C1 segment of cervical spinal cord (tissue), 14 donors: ENCODE results near the gene CCM2L.

Source experiments
- DNase-seq, 14 donors: peaks; one replicate each; lab custom pipeline; 2025; lab: John Stamatoyannopoulos, UW

Gene CCM2L

DNA sequence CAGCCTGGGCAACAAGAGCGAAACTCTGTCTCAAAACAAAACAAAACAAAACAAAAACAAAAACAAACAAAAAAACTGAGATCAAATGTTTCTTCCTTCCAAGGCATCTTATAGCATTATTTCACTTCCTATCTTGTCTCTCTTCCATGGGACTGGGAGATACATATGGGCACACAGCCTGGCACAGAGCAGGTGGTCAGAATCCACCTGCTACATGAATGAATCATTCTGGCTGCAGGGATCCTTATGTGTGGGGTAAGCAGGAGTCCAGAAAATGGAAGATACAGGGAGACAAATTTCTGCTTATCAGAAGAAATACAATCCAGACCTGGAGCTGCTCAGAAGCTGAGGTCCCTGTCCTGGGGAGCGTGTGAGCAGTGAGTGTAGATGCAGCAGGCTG, 18.2 kb upstream of the CCM2L start:
- DNase-seq, result peak in 1 of 14 donors; percentile 86

DNA sequence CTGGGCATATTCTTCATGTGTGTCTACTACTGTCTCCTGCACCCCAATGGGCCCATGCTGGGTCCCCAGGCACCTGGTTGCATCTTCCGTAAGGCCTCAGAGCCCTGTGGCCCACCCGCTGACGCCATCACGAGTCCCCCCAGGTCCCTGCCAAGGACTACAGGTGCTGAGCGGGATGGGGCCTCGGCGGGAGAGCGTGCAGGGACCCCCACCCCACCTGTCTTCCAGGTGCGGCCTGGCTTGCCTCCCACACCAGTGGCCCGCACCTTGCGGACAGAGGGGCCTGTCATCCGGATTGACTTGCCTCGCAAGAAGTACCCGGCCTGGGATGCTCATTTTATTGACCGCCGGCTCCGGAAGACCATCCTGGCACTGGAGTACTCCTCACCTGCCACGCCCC, 13.2 kb upstream of the CCM2L start:
- no peak for DNase-seq

DNA sequence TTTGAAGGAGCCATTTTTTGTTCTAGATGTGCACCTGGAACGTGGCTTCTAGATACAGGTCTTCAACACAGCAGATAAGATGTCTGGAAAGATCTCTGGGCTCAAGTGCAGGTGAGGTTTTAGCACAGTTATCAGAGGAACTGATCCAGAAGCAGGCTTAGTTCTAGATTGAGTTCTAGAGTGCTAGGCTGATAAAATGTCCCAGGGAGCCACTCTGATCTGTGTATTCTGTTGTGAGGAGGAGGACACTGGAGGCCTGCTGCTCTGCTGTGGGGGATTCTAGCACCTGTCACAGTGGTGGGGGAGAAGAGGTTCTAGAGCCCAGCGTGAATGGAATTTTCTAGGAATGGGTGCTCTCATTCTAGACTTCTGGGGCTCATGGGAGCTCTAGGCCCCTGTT, 12.0 kb upstream of the CCM2L start:
- no peak for DNase-seq

DNA sequence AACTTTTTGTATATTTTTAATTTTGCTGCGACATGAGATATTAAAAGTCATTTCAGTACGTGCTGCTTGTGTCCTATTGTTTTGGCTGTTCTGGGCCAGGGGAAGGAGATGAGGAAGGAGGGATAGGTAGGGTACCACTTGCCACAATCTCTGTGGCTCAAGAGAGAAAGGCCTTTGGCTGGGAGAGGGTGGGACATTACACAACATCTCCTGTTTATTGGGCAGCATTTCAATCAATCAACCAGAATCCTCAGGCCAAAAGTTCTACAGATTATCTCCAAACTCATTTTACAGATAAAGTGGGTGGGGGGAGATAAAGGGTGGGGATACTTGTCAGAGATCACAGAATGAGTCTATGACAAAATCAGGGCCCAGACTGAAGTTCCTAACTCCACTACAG, 6.9 kb upstream of the CCM2L start:
- no peak for DNase-seq

DNA sequence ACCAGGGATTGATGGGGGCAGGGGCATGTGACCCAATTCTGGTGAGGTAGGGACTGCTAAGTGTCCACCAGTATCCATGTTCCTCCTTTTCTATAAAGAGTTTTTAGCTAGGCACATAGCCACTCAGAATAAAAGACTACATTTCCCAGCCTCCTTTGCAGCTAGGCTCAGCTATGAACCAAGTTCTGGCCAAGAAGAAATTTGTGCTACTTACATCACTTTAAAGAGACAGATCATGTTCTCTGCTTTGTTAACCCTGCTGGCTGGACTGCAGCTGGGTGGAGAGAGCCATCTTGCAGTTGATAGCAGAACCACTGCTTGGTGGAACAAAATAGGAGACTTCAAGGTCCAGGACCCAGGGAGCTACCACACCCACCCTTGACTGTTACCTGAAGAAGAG, 5.3 kb upstream of the CCM2L start:
- DNase-seq, result no peak

DNA sequence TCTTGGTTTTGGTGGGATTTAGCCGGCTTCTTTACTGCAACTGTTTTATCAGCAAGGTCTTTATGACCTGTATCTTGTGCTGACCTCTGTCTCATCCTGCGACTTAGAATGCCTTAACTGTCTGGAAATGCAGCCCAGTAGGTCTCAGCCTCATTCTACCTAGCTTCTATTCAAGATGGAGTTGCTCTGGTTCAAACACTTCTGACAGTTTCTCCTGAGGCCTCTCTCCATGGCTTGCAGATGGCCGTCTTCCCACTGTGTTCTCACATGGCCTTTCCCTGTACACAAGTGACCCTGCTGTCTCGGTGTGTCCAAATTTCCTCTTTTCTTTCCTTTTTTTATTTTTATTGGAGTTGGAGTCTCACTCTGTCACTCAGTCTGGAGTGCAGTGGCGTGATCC, 4.2 kb upstream of the CCM2L start:
- no peak for DNase-seq

DNA sequence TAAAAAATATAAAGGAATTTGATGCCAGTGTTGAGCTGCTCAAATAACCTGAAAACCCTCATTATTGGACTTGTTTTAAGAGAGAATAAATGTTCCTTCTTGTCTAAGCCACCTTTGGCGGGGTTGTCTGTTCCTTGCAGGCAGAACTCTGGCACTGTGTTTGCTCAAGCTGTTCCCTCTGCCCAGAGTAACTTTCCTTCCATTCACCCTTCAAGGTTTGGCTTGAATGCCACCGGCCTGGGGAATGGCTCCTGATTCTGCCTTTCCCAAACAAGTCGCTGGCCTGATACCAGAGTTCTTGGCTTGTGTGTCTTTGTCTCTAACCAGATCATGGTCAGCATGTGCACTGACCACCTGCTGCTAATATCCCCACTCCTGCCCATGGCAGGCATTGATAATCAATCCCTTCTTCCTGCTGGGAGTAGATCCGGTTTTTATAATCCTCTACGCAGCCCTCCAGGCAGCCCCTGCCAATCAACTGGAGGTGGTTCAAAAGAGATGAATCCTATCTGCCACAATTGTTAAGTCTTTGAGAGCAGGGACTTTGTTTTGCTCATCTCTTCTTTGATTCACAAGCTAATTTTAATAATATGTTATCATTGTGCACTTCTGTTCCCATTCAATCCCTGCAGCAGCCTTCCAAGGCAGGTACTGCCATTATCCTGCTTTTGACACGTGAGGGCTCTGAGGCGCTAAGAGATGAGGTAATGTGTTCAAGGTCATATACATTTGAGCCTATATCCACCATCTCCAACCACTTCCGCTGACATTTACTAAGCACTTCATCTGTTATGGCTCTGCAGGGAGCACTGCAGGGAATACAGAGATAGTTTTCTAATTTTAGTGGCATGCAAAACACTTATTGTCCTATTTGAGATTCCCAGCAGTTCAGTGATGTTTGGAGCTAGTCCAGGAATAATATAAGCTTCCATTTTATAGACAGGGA, 3.1 kb upstream of the CCM2L start:
- peak in 1 of 14 donors; percentile 92 for DNase-seq

DNA sequence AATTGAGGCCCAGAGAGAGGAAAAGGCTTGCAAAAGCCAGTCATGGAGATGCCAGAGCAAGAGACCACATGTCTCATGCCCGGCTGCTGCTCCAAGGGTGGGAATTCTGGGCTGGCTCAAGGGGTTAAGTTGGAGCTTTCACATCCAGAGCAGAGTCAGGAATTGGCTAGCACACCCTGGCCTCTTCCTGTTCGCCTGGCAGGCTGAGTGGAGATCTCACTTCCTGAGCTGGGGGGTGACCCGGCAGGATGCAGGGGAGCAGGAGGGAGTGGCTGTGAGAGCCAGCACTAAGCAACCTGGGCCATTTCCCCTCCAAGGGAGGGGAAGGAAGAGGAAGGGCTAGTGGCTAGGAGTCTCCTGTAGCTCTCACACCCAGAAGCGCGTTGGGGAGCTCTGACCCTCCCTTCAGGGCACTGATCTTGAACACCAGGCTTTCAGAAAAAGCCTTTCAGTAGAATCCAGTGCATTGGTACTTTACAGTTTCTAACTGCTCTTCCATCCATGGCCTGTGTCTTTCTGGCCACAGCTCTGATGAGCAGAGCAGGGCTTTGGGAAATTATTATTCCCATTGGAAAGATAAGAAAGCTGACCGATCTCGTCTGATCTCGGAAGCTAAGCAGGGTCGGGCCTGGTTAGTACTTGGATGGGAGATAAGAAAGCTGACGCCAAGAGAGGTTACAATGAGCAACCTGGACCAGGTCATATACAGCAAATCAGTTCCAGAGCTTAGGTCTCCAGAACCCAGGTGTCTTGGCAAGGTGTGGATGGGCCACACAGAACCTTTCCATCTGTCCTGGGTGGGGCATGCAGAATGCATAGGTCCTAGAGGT, 2.2 kb upstream of the CCM2L start:
- peak in 1 of 14 donors; percentile 89 for DNase-seq

DNA sequence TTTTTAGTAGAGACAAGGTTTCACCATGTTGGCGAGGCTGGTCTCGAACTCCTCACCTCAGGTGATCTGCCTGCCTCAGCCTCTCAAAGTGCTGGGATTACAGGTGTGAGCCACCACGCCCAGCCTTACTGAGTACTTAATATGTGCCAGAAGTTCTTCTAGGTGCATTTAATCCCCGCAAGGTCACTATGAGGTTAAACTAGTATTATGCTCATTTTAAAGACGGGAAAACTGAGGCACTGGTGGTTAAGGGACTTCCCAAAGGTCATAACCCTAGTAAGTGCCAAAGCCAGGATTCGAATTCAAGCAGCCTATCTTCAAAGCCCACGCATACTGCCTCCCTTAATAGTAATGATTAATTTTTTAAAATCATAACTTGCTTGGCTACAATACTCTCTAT, 674 bp upstream of the CCM2L start:
- no peak for DNase-seq

DNA sequence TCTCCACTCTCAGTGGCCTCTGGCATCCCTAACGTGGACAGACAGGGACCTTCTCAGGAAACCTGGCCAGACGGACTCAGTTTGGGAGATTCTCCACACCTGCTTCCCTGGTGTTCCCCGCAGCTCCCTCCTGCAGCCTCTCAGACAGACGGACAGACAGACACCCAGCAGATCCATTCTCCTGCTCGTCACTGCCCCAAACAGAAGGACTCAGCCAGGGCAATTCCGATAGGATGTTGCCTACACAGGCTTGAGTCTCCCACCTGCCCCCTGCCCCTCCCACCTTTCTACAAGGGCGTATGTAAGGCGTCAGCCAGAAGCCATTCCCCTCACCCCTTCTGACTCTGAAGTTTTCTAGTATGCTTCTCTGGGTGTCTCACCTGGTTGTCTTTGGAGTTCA, 428 bp downstream of the CCM2L start:
- DNase-seq, result no peak

DNA sequence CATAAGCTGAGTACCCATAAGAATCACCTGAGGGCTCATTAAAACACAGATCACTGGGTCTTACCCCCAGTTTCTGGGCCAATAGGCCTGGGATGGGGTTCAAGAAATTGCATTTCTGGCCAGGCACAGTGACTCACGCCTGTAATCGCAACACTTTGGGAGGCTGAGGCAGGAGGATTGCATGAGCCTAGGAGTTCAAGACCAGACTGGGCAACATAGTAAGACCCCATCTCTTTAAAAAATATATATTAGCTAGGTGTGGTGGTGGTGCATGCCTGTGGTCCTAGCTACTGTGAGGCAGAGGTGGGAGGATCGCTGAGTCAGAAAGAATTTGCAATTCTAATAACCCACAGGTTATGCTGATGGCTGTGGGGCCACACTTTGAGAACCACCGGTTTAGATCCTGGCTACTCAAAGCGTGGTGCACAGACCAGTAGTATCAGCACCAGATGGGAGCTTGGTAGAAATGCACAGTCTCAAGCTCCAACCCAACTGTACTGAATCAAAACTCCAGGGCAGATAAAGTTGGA, 2.0 kb downstream of the CCM2L start:
- DNase-seq, result no peak

DNA sequence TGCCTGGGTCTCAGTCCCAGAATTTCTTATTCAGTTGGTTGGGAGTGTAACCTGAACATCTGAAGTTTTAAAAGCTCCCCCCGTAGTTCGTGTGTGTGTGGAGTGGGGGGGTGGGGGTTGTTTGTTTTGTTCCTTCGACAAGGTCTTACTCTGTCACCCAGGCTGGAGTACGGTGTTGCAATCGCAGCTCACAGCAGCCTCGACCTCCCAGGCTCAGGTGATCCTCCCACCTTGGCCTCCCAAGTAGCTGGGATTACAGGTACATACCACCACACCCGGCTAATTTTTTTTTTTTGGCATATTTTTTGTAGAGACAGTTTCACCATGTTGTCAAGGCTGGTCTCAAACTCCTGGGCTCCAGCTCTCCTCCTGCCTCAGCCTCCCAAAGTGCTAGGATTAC, 3.1 kb downstream of the CCM2L start:
- DNase-seq, result no peak

DNA sequence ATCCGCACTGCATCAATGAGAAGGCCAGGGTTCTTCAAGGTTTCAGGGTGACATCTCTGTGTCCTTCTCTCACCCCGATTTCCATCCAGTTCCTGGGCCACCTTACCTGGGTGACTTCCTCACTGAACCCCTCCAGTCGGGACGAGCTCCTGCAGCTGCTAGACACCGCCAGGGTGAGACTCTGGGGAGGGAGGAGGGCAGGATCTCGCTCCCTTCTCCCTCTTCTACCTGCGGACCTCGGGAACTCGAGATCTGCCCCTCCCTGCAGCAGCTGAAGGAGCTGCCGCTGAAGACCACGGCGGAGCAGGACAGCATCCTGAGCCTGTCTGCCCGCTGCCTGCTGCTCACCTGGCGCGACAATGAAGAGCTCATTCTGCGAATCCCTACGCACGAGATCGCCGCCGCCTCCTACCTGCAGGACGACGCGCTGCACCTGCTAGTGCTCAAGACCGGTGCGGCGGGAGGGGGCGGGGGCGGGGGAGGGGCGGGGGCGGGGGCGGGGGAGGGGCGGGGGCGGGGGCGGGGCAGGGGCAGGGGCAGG, 7.5 kb downstream of the CCM2L start:
- peak in 1 of 14 donors; percentile 75 for DNase-seq

DNA sequence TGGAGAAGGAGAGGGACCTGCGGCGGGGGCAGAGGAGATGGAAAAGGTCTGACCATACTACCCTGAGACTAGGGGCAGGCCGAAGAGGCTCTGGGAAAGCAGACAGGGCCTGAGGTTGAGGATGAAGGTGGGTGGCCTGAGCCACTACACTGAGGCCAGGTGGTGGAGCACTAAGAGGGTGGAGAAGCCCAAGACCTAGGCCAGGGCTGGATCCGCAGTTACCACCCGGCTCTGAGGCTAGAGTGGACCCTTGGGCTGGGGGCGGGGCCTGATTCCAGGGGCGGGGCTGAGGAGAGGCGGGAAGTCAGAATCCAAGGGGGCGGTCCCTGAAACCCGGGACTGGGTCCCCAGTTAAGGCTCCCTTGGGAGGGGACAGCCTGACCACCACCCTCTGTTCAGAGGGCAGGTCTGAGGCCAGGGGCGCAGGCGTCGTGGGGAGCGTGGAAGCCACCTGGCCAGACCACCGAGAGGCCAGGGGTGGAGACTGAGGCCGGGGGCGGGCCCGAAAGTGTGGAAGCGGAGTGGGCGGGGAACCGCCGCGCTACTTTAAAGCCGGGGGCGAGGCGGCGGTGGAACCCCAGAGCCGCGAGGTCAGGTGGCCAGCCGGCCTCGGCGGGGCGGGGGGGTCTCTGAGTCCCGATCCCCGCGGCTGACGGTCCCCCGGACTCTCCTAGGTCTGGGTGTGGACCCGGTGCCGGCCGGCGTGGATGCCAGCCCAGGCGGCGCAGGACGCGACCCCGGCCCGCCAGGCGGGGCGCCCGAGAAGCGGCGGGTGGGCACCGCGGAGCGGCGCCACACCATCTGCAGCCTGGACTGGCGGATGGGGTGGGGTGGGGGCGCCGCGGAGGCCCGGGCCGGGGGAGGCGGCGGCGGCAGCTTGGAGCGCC, 8.3 kb downstream of the CCM2L start:
- peak in 2 of 14 donors; percentile 17 to 75 for DNase-seq

DNA sequence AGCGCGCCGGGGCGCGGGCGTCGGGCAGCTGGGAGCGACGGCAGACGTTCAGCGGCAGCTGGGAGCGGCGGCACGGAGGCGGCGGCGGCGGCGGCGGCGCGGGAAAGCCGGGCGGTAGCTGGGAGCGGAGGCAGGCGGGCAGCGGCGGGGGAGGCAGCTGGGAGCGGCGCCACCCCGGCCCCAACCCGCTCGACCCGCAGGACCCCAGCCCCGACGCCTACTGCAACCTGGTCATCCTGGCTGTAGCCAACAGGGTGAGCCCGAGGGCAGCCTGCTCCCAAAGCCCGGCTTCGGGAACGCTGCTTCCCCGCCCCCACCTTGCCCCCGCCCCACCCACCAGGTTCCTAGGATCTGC, 8.9 kb downstream of the CCM2L start:
- no peak for DNase-seq

DNA sequence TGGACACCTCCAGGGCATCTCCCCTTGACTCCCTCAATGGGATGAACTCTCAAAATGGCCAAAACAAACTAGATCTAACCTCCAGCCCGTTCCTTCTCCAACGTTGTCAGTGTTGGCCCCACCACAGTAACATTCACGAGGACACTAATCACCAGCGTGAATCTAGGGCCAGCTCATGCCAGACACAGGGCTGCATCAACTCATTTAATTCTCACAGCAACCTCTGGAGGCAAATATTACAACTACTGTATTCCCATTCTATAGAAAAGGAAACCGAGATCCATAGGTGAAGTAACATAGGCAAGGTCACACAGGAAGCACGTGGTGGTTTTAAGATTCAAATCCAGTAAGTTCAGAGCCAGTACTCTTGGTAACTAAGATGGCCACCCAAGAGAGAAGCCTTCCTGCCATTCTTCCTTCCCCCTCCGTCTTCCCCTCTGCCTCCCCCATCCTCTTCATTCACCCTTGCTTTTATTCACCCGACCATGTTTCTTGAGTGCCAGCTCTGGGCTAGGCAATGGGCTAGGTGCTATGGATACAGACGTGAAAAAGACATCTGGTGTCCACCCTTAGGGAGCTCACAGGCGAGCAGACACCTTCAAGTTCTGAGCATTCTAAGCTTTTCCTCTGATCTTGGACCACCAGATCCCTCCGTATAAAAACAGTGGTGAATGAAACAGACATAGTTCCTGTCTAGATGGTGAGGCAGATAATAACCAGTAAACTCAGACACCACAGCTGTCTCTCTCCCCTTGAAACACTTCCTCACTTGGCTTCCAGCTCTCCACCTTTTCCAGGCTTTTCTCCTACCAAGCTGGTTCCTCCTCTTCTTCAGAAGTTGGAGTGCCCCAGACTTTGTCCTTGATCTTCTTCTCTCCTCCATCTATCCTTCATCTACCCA, 9.6 kb downstream of the CCM2L start:
- DNase-seq, result no peak

DNA sequence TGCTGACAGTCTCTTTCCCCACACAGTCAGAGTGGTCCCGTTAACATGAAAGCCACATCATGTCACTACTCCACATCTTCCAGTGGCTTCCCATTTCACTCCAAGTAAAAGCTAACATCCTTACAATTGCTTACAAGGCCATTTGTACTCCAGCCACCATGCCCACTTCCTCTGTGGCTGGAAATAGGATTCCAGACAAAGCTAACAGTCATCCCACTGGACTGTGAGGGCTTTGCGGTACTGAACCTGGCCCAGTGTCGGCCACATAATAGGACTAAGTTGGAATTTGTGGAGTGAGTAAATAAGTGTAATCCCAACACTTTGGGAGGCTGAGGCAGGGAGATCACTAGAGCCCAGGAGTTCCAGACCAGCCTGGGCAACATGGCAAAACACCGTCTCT, 10.9 kb downstream of the CCM2L start:
- no peak for DNase-seq

DNA sequence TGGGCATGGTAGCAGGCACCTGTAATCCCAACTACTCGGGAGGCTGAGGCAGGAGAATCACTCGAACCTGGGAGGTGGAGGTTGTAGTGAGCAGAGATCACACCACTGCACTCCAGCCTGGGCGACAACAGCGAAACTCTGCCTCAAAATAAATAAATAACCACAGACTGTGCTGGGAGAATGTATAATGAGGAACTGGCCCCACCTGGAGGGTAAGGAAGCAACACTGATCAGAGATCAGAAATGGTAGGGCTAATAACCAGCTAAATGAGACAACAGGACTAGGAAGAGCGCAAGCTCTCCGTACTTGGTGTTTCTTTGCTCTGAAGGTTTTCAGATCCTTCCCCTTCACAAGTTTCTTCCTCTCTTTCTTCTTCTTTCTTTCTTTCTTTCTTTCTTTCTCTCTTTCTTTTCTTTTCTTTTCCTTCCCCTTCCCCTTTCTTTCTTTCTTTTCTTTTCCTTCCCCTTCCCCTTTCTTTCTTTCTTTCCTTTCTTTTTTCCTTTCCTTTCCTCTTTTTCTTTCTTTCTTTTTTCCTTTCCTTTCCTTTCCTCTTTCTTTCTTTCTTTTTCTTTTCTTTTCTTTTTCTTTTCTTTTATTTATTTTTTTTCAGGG, 14.6 kb downstream of the CCM2L start:
- DNase-seq, result no peak

DNA sequence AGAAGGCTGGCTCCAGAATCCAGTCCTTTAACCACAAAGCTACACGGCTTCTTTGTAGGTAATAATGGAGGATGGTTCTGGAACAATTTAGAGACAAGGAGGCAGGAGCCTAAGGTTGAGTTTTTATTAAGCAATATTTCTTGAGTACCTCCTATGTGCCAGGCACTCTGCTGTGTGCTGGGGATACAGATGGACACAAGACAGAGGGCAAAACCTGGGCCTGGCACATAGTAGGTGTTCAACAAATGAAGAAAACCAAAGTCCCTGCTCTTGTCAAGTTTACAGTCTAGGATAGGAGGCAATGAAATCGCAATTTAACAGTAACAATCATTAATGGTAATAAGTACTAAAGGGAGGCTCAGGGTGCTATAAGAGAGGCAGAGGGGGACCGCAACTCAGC, 17.4 kb downstream of the CCM2L start:
- DNase-seq, result no peak
